Stimulated activated CD4-positive, alpha-beta T cell treated with anti-CD3 and anti-CD28 coated beads, Interleukin-15, amount 100 ng/mL, for 48 hours (primary cell): Measurements from ENCODE around the gene ARHGEF12.

Source experiments
- DNase-seq, 2 donors: peaks; one replicate each; pipeline ENCODE4 v3.0.0-alpha.2; 2020; ENCODE audit warnings: low read depth in 2 of 2

The ARHGEF12 gene

DNA sequence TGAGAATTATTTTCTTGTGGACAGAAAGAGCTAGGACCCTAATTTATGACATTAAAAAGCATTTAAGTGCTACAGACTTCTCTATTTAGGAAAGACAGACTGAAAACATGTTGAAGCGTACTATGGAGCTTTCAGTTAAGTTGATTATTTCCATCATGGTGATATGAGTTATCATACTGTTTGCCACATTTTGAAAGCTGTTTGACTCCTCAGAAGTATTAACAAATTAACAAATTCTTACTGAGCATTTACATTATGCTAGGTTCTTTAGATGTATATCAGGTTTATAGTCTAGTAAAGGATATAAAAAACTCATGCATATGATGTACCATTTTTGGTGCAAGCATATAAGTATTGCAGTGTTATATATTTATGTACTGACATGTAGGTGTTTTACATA lies 50.1 kb downstream of the ARHGEF12 start:
- no peak for DNase-seq

DNA sequence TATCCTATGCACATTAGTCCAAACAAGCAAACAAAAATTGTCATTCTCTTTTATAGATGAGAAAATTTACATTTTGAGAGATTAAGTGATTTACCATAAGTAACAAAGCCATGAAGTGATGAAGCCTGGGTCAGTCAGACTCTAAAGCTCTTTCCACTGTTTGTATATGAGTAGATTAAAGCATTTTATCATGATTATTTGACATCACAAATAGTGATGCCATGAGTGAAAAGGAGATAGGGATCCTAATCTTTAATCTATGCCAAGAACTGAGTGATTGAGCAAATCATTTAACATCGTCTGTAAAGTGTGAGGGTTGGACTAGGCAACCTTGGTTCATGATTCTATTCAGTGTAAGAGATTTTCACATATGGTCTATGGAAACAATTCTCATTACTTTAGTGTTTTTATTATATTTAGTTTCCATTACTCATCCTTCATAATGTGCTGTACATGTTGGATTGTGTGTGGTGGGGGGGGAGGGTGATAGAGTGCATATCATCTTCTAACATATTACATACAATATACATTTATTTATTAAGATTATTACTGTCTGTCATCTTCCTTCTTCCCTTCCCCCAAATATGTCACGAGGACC lies 50.7 kb downstream of the ARHGEF12 start:
- no peak for DNase-seq

DNA sequence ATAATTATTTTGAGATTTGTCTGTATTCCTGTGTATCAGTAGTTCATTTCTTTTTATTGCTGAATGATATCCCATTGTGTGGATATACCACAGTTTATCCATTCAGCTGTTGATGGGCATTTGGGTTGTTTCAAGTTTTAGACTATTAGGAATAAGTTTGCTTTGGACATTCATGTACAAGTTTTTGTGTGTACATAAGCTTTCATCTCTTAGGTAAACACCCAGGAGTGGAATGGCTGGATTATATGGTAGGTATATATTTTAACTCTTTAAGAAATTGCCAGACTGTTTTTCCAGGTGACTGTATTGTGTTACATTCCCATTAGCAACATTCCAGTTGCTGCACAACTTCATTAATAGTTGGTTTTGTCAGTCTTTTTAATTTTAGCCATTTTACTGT lies 52.0 kb downstream of the ARHGEF12 start:
- no peak for DNase-seq

DNA sequence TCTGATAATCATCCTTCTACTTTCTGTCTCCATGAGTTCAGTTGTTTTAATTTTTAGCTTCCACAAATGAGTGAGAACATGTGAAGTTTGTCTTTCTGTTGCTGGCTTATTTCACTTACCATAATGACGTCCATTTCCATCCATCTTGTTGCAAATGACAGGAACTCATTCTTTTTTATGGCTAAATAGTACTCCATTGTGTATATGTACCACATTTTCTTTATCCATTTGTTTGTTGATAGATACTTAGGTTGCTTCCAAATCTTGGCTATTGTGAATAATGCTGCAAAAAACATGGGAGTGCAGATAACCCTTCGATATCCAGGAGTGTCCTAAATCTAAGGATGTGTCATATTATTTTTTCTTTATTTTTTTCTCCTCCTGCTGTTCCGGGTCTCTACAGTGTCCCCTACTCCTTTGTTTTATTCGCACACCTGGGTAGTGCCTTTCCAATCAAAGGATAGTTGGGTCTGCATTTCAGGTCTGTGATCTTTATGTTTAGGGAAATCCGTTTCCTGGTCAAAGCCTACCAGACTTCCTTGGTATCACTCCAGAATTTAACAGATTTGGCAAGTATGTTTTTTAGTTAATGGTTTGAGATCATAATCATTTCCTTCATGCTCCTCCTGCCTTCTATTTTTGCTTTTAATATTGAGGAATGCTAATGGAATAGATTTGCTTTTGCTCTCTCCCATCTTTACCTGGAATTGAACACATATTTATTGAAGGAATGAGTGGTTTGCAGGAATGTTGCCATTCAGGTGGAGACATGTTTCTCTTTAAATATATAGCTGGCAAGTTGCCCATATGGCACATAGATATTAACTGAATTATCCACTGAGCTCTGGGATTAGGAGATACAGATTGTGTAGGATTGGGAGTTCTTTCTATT lies 53.7 kb downstream of the ARHGEF12 start:
- no peak for DNase-seq

DNA sequence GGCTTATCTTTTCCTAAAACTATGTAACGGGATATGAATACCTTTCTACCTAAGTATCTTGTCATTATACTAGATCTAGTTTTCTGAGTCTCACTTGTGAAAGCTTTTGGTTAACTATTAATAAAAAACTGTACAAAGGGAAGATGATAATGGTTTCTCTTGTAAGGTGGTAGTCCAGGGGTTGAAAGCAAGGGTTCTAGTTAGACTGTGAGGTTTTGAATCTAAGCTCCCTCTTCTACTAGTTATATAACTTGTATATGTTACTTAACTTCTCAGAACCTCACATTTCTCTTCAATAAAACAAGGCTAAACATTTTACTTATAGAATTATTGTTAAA lies 54.3 kb downstream of the ARHGEF12 start:
- DNase-seq: no peak

DNA sequence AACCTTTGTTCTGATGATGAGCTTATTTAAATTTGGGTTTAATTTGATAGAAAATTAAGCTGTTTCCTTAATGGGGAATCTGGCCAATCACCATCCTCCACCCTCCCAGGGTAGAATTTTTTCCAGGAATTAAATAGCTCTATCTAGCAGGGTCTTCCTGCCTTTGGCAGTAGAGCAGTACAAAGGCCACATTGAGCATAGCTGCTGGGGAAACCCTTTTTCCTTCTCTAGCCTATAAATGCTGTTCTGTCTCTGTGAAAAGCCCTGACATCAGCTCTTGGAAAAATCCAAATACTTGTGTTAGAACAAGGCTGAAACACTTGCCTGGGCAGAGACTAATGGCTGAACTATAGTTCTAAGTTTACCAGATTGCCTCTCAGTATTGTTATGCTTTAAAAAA lies 55.1 kb downstream of the ARHGEF12 start:
- no peak for DNase-seq

DNA sequence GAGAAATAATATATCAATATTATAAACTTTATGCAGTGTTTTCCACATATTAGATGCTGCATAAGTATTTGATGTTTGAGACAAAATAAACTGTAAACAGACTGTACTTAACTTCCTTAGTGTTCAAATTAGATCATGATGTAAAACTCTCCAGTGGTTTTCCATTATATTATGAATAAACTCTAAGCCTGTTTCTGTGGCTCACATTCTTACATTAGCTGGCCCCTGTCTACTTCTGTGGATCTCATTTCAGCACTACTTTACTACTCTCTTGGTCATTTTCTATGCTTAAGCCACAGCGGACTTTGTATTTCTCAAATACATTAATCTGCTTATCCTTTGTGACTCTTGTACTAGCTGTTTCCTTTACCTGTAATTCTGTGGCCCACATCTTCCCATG lies 55.6 kb downstream of the ARHGEF12 start:
- no peak for DNase-seq

DNA sequence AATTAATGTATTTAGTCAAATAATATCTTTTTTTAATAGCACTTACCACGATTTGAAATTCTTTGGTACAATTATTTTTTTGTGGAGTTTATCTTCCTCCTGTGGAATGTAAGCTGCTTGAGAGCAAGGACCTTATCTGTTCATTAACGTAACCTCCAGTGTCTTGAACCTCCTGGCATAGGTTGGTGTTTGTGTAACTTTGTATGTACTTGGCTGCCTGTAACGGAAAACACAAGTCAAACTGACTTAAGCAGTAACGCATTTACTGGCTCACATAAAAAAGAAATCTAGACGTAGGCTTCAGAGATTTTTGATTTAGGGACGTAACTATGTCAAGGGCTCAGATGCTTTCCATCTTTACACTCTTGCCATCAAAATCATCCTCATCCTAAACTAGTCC lies 56.1 kb downstream of the ARHGEF12 start:
- no peak for DNase-seq

DNA sequence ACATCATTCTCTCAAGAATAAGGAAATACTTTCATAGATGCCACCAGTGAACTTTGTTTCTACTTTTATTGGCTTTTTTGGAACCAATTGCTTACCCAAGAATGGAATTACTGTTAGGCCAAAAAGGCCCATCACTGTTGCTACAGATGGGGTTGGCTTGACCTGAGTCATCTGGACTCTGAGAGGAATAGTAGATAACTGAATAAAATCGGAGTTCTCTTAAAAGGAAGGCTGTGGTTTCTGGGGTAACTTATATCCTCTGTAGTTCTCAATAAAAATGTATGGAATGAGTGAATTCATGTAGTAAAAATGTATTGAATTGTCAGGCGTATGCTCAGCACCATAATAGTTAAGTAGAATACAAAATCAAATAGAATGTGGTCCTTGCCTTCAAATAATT lies 56.6 kb downstream of the ARHGEF12 start:
- DNase-seq: no peak

DNA sequence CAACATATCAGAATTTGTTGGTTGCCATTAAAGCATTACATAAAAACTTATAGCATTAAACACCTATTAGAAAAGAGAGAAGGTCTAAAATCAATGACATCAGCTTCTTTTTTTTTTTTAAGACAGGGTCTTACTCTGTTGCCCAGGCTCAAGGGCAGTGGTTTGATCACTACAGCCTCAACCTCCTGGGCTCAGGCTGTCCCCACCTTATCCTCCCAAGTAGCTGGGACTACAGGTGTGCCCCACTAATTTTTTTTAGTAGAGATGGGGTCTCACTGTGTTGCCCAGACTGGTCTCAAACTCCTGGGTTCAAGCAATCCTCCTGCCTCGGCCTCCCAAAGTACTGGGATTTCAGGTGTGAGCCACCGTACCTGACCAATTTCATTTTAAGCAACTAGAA lies 57.9 kb downstream of the ARHGEF12 start:
- no peak for DNase-seq

DNA sequence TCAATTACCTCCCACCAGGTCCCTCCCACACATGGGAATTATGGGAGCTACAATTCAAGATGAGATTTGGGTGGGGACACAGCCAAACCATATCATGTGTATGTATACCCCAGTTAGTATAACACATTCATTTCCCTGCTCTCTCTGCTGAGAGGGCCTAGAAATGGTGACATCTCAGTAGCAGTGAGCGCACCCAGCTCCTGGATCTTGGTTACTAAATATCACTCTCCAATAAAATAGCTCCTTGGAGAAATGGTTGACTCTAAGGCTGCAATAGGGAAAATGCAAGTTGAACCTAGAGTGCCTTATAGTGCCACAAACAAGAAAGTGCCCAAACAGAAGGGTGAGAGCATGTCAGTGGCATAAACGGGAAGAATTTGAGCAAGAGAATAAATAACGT lies 59.6 kb downstream of the ARHGEF12 start:
- no peak for DNase-seq

DNA sequence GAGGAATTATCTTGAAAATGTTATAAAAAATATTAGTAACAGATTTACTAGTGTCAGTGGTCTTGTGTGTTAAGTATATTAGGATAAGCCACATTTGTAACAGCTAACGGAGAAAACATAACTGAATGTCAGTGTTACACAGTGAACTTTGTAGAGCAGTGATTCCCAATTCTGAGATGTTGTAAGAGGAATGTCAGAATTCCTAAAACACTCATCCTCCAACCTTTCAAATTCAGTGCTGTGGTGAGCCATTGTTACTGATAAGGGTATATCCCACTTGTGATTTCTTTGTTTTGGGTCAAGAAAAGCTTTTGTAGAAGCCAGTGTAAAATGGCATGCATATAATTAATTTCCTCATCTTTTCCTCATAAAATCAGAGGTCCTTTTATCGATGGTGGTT lies 61.9 kb downstream of the ARHGEF12 start:
- no peak for DNase-seq

DNA sequence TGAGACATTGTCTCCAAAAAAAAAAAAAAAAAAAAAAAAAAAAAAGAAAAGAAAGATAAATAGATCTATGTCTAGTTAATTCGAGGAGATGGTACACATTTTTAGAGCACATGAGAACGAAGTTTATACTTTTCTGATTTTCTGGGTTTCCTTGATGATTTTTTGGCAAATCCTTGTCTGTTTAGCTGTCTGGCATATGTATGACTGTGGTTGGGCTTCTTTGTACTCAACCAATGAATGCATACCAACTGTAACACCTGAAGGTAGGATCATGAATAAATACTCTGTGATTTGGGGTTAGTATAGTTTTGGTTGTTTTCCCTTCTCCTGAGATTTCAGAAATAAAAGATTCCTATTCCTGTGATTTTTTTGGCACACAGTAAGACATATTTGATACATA lies 63.1 kb downstream of the ARHGEF12 start:
- no peak for DNase-seq

DNA sequence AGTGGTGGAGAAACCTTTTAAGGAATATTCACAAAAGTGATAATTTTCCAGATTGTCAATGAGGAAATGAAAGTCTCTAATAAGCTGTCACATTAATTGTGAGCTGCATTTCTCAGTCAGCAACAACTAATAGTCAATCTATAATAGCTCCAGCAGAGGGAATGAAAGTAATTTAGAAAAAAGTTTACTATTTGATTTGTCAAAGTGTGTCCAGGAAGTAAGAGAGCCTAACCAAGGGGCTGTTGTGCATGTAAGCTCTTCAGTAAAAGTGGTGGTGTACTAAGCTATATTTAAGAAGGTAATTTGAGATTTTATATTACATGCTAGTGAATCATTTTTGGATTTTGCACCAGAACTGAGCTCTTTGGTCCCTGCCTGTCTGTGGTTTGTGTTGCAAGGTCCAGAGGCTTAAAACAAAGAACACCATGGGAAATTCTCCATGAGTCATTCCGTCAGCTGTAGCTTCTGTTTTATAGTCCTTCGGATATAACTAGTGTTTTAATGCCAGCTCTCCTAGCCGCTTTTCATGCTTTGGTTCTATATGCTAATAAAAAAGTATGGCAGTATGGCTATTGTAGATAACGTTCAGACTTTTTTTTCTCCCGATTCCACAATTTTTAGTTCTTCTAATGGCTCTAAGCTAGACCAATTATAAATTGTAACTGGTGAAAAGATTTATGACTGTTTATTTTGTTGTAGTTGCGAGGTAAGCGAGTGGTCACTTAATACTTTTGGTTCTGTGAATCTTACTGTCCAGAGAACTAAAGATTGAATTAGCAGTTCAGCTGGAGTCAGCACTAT lies 64.6 kb downstream of the ARHGEF12 start:
- DNase-seq: no peak

DNA sequence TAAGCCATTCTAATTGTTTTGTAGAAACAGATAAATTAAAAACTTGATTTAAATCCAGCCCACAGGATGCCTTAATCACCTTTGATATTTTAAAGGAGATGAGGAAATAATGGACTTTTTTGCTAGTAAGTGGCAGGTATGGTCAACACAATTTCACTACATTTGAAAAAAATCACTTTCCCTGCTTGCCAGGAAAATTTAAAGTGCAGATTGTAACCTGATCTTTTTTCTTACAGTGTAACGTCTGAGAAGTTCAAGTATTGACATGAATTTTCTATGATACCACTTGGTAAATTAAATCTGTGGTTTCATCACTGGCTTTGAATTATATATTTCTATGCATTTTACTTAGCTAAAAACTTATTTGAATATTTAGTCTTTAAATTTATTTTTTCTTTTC lies 65.3 kb downstream of the ARHGEF12 start:
- no peak for DNase-seq

DNA sequence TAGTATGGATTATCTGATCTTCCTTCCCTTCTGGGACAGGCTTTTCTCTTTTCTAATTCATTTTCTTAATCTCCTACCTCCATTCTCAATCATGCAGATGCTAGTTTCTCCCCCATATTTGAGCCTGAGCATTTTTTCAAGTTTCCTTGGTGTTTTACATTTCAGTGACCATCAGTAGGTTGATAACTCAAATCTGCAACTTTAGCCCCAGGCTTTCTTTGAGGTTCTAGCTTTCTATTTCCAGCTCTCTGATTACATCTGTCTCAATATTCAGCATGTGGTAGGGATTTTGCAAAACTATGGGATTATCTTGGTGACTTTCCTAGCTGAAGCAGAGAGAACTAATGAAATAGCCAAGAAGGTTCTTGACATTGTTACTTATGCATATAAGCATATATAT lies 67.8 kb downstream of the ARHGEF12 start:
- DNase-seq: no peak

DNA sequence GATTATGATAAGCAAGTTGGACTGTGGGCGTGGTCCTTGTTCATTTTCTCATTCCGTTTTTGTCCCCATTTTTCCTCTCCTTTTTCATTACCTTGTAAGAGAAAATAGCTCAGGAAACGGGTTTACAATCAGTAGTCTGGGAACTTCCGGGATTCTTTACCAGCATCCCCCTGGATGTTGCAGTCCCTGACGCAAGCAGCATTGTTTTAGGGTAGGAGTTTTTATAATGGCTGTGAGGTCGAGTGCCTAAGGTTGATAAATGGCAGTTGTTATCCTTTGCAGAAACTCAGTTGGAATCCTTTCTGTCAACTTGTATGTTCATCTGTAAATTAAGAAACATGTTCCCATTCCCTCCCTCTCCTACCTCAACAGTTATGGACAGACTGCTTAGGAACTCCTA lies 68.3 kb downstream of the ARHGEF12 start:
- no peak for DNase-seq

DNA sequence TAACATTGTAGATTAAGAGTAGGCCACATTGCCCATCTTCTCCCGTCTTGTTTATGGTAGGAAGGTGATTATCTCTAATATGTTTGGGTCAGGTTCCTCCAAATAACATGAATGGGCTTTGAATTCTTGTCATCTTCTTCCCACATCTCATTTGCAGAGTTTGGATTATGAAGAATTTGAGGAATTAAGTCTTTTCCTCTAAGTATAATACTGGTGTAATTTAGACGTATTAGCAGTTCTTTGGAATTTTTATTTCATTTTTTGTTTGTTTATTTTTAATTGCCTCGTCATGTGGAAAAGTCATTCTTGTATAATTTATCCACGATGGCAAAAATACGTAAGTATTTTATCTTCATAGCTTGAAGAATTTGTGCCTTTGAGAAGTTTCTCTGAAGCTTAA lies 73.4 kb downstream of the ARHGEF12 start:
- DNase-seq: no peak

DNA sequence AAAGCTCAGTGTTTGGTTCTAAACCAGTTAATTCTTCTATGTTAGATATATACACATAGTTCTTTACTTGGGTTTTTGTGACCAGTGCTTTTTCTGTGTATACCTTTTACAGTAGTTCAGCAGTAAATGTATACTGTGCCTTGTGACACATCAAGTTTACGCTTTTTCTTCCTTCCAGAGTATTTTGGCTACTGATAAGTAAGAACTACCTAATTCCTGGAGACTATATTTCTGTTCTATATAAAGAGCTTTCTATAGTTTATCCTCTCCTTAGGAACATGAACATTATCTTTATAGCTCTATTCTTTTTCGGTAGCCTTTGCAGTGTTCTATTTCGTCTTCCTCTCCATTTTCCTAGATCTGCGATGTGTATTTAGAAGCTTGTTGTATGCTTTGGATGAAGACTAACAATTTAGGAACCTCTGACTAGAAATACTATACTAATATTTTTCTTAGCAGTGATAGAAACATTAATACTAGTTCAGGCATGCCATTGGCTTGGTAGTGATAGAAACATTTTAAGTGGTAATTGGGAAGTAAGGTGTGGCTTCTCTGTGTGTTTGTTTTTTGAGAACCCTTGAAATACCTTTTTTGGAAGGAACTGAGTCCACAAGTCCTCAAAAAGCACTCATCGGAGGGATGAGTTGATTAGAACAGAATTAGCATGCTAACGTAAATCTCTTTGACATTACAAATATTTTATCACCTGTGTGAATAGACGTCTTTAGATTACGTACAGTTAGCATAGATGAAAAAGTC lies 74.6 kb downstream of the ARHGEF12 start:
- DNase-seq: no peak

DNA sequence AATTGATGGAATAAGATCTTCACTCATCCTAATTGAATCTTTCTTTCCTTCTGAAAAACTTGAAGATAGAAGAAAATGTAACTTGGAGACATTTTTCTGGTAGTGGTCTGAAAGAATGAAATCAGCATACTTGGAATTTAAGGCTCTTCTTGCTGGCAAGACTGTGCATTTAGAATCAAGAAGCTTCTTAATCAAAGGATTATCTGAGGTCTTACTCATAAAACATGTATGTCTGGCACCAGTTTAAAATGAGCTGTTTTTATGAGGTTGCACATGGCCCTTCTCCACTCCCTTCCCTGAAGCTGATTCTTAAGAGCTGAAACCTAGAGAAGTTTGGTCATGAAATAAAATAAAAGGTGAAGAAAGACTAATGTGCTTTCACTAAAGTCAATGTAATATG lies 77.3 kb downstream of the ARHGEF12 start:
- DNase-seq: no peak

DNA sequence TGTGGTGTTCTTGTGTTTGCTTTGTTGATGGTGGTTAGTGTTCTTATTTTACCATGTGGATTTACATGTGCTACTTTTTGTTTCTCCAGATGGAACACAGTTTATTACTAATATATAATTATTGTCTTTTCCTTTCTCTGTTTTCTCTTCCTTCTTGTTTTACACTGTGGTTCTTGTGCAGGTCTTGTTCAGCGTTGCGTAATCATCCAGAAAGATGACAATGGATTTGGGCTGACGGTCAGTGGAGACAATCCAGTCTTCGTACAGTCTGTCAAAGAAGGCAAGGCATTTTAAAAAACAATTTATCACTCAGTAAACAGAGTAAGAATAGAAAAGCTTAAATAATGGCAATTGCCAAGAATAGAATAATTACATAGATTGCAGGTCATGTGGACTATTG lies 84.4 kb downstream of the ARHGEF12 start:
- DNase-seq: no peak
